Measurements from ENCODE around the gene PTPRJ.

PTPRJ gene

DNA sequence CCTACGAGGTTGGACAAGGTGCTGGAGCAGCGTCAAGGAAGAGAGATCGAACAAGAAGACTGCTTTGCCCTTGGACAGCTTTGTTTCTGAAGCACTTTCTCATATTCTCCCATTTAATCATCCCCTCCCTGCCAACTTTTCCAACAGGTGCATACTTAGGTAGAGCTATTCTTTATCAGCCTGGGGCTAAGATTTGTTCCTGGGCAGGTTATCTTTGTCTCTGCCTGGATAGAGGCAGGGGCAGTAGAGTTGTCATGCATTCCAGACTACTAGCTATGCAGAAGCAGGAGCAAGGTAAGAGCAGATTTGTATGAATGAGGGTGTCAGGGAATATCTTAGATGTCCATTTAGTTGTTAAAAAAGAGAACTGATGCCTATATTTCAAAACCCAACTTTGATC lies 82.3 kb downstream of the PTPRJ start:
- no peak overlapping the region for H3K4me3 ChIP-seq (ENCODE audit: low read depth, low read length)
- TF ChIP-seq CTCF (IDR thresholded peaks at IDR 0.05; ENCODE audit: low read depth, low read length) = no peak
- in situ Hi-C loops (cut with HindIII; ENCODE audit: low sequenced_read_pairs) = no loop called here
- DNase-seq (ENCODE audit: low read depth, low spot score) = no peak

- DNase-seq (ENCODE audit: low read depth, low spot score) = peak; percentile 97
- no peak for TF ChIP-seq CTCF (IDR thresholded peaks at IDR 0.05; ENCODE audit: low read depth, low read length)
- no peak overlapping the region for H3K4me3 ChIP-seq (ENCODE audit: low read depth, low read length)
- in situ Hi-C loops (cut with HindIII; ENCODE audit: low sequenced_read_pairs) = no loop called here
Measured at GRCh38 chr11:48063424-48063978, 83.1 kb downstream of the PTPRJ start.

DNA sequence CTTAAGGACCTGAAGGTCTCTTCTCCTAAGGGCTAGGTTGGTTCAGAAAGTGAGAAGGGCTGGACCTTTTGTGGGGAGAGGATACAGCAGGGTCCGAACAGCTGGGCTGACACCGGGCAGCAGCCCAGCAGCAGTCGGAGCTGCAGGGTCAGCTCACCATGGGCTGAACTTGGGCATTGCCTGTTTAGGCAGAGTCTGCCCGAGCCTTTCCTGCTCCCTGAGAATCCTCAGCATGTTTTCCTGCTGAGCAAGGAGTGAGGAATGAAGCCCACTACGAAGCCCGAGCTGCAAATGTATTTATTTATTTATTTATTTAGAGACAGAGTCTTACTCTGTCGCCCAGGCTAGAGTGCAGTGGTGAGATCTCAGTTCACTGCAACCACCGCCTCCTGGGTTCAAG lies 83.9 kb downstream of the PTPRJ start:
- no peak for TF ChIP-seq CTCF (IDR thresholded peaks at IDR 0.05; ENCODE audit: low read depth, low read length)
- in situ Hi-C loops (cut with HindIII; ENCODE audit: low sequenced_read_pairs) = no loop called here
- peak; percentile 71 for DNase-seq (ENCODE audit: low read depth, low spot score)
- no peak overlapping the region for H3K4me3 ChIP-seq (ENCODE audit: low read depth, low read length)

- TF ChIP-seq CTCF (IDR thresholded peaks at IDR 0.05; ENCODE audit: low read depth, low read length) = no peak
- in situ Hi-C loops (cut with HindIII; ENCODE audit: low sequenced_read_pairs) = no loop called here
- H3K4me3 ChIP-seq (ENCODE audit: low read depth, low read length) = no peak overlapping the region
- peak; percentile 71 for DNase-seq (ENCODE audit: low read depth, low spot score)
Measured at GRCh38 chr11:48066881-48067800, 86.8 kb downstream of the PTPRJ start.

DNA sequence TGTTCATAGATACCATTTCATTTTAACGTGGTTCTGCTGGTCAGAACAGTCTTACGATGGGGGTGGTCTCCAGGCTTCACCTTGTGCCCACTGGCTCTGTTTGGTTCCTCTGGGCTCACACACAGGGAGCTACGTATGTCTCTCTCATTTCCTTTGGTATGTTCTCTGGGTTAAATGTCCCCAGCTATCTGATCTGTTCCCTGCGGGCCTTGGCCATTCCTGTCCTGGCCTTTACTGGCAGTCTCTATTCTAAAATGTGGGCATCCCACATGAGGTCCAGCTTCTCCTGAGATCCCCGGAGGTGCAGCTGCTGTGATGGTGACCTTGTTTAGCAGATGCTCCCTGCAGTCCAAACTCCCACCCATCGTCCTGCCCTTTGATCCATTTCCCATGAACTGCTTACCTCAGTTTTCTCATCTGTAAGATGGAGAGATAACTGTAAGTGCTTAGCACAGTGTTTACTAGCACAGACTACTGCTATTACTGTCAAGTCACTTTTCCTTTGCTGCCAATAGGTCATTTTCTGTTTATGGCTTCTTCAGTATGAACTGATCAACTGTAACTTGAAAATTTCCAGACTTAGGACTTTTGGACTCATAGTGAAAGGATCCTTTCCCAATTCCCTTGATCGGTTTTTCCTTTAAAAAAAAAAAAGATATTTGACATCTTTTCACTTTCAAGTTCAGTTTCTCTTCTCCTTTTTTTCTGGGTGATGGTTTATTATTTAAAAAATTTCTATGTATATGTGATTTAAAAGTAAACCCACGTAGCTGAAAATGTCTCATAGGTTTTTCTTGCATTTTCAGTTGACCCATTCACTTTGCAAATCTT lies 92.9 kb downstream of the PTPRJ start:
- DNase-seq (ENCODE audit: low read depth, low spot score) = no peak
- in situ Hi-C loops (cut with HindIII; ENCODE audit: low sequenced_read_pairs) = no loop called here
- no peak overlapping the region for H3K4me3 ChIP-seq (ENCODE audit: low read depth, low read length)
- TF ChIP-seq CTCF (IDR thresholded peaks at IDR 0.05; ENCODE audit: low read depth, low read length) = no peak

DNA sequence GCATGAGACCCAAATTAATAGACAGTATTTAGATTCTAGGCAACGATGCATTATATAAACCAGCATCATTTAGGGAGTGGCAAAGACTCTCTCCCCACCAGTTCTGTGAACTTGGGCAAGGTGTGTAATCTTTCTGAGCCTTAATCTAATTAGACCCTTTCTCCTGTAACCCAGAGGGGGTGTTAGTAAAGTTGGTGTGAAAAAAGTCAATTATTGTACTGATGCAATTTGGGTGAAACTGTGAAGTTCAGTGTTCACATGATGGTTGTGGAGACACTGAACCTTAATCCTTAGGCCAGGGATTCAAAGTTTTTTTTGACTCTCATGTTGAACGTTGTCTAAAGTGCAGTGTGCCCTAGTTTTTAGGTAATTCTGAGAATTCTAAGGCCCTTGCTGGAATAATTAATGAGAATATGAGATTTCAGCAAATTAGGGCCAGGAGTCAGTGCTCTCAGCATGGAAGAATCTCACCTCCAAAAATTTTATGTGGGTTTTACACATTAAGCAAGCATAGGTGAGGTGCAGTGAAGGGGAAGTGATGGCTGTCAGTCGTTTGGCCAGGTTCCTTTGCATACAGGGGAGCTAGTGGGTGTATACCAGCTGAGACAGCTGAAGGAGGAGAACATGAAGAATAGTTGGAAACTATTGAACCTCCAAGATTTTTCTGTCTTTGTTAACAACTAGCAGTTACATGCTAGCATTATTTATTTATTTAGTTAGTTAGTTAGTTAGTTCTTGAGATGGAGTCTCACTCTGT lies 94.2 kb downstream of the PTPRJ start:
- H3K4me3 ChIP-seq (ENCODE audit: low read depth, low read length) = no peak overlapping the region
- TF ChIP-seq CTCF (IDR thresholded peaks at IDR 0.05; ENCODE audit: low read depth, low read length) = no peak
- in situ Hi-C loops (cut with HindIII; ENCODE audit: low sequenced_read_pairs) = no loop called here
- DNase-seq (ENCODE audit: low read depth, low spot score) = no peak

Measured in astrocyte of the spinal cord (primary cell).